T-helper 1 cell treated with Interleukin-12 subunit alpha and Interleukin-12 subunit beta and Interleukin-4 antibody, amounts not matched to agents 30 μg/mL and 1 μg/mL, for 36 hours (primary cell): ENCODE data around the gene LCE3D.
"Not testable (repeated sequence)": the region's sequence is repeated elsewhere in the genome, so short reads cannot be mapped to it uniquely, and the experiment has no call there.

Experiments used
- H3K27ac Mint-ChIP-seq: one replicate; pipeline ENCODE4 v1.8.0; 2021; ENCODE audit warnings: mild to moderate bottlenecking, mixed read lengths
- H3K27me3 Mint-ChIP-seq: one replicate; pipeline ENCODE4 v1.8.0; 2021; ENCODE audit warnings: low read depth, mixed read lengths
- H3K36me3 Mint-ChIP-seq: one replicate; pipeline ENCODE4 v1.8.0; 2021; ENCODE audit warnings: low read depth, mixed read lengths
- H3K4me1 Mint-ChIP-seq: one replicate; pipeline ENCODE4 v1.8.0; 2021; ENCODE audit warnings: low read depth, mixed read lengths
- H3K4me3 Mint-ChIP-seq: one replicate; pipeline ENCODE4 v1.8.0; 2021; ENCODE audit warnings: mild to moderate bottlenecking, moderate library complexity, mixed read lengths
- H3K9me3 Mint-ChIP-seq: one replicate; pipeline ENCODE4 v1.8.0; 2021; ENCODE audit warnings: mixed read lengths

Gene LCE3D, protein sequence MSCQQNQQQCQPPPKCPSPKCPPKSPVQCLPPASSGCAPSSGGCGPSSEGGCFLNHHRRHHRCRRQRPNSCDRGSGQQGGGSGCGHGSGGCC

DNA sequence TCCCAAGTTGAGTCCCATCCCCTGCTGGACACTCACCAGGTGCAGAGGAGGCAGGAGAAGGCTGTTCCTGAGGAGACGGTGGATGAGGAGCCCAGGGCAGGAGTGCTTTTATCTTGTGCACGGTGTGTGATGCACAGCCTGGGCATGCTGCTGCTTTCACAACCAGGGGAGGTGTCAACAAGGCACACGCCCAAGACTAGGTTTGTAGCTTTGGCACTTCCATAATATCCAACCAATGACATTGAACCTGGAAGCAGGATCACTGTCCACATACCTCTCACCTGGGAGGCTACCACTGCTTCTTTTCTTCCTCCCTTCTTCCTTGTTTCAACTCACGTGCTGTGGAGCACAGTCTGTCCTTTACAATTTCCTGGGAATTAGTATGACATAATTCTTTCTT lies at the start of gene LCE3D:
Gene LCE3D (minus strand): TSS at position 84 of the 400 bp plus-strand sequence. CDS start 580 bp downstream, outside the sequence.
- Mint-ChIP-seq H3K27me3 (no peaks in the 10 kb centered on the region), H3K4me1 (no peaks in the 10 kb centered on the region), H3K9me3 (no peaks in the 10 kb centered on the region), H3K36me3 (no peaks in the 10 kb centered on the region), H3K27ac (no peak within 1 kb of the TSS), H3K4me3 (no peak within 1 kb of the TSS)

DNA sequence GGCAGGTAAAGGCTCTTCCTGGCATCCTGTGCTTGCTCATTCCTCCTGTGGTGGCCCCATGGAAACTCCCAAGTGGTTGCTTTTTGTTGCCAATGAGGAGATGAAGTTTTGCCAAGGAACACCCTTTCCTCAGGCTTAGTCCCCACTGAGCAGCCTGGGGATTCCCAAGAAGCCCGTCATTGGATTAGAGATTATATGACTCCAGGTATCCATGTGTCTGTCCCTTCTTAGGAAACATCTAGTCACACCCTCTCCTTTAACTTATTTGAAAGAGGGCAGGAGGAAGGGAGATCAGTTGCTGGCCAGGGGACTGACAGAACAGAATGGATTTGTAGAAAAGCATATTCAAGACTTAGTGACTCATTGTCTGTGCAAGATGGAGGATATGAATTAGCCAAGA lies 46.4 kb upstream of the LCE3D start:
- Mint-ChIP-seq H3K4me3 (no peak overlapping the region), H3K27ac (no peak overlapping the region), H3K27me3 (peaks cover 16% of the 10 kb centered on the region), H3K36me3 (no peaks in the 10 kb centered on the region), H3K9me3 (no peaks in the 10 kb centered on the region), H3K4me1 (peaks cover 3% of the 10 kb centered on the region)

DNA sequence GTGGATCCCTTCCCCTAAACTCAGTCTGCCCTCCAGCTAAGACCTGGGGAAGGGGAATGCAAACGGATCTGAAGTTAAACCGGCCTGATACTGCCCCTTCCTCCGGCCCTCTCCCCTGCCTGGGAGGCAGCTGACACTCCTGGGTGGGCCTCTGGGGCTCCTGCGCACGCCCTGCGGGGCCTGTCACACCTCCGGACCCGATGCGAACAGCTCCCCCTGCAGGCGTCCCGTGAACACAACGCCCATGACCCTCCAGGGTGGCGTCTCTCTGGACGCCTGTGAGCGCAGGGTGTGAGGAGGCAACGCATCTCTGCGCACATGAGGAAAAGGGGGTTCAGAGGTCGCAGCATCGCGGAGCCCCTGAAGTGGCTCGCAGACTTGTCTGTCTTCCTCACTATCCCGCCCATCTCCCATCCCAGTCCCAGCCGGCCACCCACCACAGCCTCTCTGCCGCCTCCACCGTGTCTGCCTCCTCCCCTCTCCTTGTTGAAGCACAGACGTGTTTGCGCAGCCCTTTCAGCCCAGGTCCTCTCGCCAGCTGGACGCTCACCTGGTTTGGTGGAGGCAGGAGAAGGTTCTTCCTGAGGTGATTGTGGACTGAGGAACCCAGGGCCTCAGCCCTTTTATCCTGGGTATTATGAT lies 43.0 kb upstream of the LCE3D start:
- Mint-ChIP-seq H3K9me3 (peaks cover 7% of the 10 kb centered on the region), H3K27ac (no peak overlapping the region), H3K4me3 (no peak overlapping the region), H3K27me3 (peaks cover 5% of the 10 kb centered on the region), H3K36me3 (no peaks in the 10 kb centered on the region), H3K4me1 (peaks cover 3% of the 10 kb centered on the region)

DNA sequence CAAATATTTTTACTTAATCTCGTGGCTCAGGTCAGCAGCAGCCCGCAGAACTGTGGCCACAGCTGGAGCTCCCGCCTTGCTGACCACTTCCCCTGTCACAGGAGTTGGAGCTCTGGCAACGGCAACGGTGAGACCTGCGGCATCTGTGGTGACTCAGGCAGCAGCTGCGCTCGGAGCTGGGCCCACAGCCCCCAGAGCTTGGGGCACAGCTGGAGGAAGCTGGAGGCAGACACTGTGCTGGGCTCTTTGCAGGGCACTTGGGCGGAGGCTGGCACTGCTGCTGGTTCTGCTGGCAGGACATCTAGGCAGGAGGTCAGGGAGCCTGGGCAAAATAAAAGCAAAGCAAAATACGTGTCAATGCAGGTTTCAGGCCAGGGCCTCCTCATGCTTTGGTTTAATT lies 42.5 kb upstream of the LCE3D start, which contains the start of gene LCE3A:
Gene LCE3A (minus strand): TSS at position 301 of the 400 bp plus-strand sequence. CDS start 0 bp downstream, at position 301.
- Mint-ChIP-seq H3K36me3 (no peaks in the 10 kb centered on the region), H3K4me1 (peaks cover 3% of the 10 kb centered on the region), H3K4me3 (no peak within 1 kb of the TSS), H3K27ac (no peak within 1 kb of the TSS), H3K27me3 (peaks cover 4% of the 10 kb centered on the region), H3K9me3 (peaks cover 8% of the 10 kb centered on the region)

DNA sequence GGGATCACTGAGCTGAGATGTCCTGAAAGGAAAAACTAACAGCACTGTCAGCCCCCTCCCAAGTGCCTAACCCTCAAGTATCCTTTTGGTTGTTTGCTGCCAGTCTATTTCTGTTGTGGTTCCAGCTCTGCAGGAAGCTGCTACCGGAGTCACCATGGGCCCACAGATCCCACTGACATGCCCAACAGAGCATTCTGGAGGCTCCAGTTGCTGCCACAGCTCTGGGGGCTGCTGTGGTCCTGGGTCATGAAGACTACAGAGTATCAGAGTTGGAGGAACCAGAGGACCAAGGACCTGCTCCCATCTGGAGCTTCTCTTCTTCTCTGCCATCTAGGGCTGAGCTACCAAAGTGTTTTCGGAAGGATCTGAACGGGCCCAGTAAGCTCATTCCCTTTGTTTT lies 41.7 kb upstream of the LCE3D start:
- Mint-ChIP-seq H3K9me3 (peaks cover 8% of the 10 kb centered on the region), H3K4me3 (no peak overlapping the region), H3K4me1 (peaks cover 3% of the 10 kb centered on the region), H3K27me3 (no peaks in the 10 kb centered on the region), H3K36me3 (no peaks in the 10 kb centered on the region), H3K27ac (no peak overlapping the region)

DNA sequence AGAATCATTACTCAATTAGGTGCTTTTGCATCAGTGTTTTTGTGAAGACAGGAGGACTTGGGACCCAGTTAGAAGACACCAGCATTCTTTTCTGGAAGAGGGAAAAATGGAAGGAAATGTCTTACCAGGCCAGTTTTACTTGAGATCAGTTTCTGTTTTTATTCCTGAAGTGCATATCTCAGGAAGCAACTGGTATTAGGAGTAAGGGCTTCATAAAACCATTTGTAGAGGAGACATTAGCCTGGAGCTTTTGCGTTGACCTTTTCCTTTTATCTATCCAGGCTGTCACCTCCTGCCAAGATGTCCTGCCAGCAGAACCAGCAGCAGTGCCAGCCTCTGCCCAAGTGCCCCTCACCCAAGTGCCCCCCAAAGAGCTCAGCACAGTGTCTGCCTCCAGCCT lies 33.2 kb upstream of the LCE3D start, which contains the start of gene LCE3B:
Gene LCE3B (plus strand): TSS at position 301 of the 400 bp plus-strand sequence. CDS start 0 bp downstream, at position 301.
- Mint-ChIP-seq H3K27me3 (no peaks in the 10 kb centered on the region), H3K9me3 (peaks cover 3% of the 10 kb centered on the region), H3K27ac (no peak within 1 kb of the TSS), H3K4me3 (no peak within 1 kb of the TSS), H3K4me1 (no peaks in the 10 kb centered on the region), H3K36me3 (no peaks in the 10 kb centered on the region)

DNA sequence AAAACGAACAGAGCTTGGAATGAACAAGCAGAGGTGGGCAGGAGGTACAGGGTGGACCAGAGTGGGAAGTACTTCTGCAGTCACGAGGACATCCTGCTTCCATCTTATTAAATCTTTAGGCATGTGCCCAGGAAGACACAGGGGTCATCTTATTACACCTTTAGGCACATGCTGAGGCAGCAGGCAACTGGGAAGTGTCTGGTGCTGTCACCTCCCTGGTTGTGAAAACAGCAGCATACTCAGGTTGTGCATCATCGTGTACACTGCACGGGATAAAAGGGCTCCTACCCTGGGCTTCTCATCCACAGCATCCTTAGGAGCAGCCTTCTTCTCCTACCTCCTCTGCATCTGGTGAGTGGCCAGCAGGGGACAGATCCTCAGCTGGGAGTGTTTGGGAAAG lies 19.6 kb upstream of the LCE3D start, which contains the start of gene LCE3C:
Gene LCE3C (plus strand): TSS at position 301 of the 400 bp plus-strand sequence. CDS start 498 bp downstream, outside the sequence.
- no peak within 1 kb of the TSS for H3K27ac Mint-ChIP-seq

DNA sequence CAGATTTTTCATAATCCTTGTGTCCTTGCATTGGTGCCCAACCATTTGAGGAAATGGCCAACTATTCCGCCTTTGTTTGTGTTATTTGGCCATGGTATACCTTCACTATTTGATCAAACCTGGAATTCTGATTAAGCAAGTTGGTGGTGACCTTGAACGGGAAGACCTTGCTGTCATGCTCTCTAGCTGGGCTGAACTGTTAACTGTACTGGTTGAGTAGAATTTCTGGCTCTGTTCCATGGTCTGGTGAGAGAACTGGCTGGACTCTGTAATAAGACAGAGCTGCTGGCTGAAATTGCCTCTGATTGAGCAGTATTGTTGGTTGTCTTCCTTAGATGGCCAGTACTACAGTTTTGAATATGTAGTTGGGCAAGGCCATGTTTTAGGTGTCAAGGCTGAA lies 16.7 kb upstream of the LCE3D start:
- Mint-ChIP-seq H3K36me3 (no peaks in the 10 kb centered on the region), H3K4me1 (no peaks in the 10 kb centered on the region), H3K27ac (no peak overlapping the region), H3K9me3 (no peaks in the 10 kb centered on the region), H3K4me3 (no peak overlapping the region), H3K27me3 (no peaks in the 10 kb centered on the region)

More for the DNA sequence above, 19.6 kb upstream of the LCE3D start, which contains the start of gene LCE3C:
- no peaks in the 10 kb centered on the region for H3K9me3 Mint-ChIP-seq
- no peak within 1 kb of the TSS for H3K4me3 Mint-ChIP-seq
- H3K4me1 Mint-ChIP-seq, result no peaks in the 10 kb centered on the region
- no peaks in the 10 kb centered on the region for H3K27me3 Mint-ChIP-seq
- H3K36me3 Mint-ChIP-seq, result no peaks in the 10 kb centered on the region

DNA sequence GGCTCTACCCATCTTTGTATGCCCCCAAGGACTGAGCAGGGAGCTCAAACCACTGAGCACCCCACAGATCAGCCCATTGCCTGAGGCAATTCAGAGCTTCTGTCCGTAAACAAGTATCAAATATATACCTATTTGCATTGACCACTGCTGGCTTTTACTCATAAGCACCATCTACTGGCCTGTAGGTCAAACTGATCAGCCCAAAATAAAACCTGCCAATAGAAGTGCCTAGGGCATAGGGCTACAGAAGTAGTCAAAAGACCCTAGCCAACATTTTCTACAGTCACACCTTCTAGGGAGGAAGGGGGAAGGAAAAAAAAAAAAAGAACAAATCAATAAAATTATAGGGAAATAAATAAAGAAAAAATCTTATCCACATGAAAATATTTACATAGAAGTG lies 5.3 kb upstream of the LCE3D start:
- no peaks in the 10 kb centered on the region for H3K4me1 Mint-ChIP-seq
- H3K9me3 Mint-ChIP-seq, result no peaks in the 10 kb centered on the region
- H3K27ac Mint-ChIP-seq, result no peak overlapping the region
- no peaks in the 10 kb centered on the region for H3K27me3 Mint-ChIP-seq
- no peaks in the 10 kb centered on the region for H3K36me3 Mint-ChIP-seq
- no peak overlapping the region for H3K4me3 Mint-ChIP-seq

DNA sequence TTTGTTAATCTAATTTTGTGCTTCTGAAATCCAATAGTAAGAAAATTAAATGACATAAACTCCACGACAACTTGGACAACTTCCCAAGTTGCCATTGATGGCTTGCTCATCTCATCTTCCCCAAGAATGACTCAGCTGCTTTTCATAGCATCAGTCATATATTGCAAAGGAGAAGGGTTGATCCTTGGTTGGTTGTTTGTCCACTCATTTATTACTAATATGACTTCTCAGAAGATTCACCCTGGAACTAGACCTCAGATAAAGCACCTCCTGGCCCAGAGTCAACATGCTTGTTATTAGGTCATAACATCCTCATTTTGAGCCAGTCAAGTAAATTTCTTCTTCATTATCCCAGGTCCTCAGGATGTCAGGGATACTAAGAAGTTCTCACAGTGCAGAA lies 2.3 kb upstream of the LCE3D start:
- Mint-ChIP-seq H3K27ac (no peak overlapping the region), H3K27me3 (no peaks in the 10 kb centered on the region), H3K36me3 (no peaks in the 10 kb centered on the region)

DNA sequence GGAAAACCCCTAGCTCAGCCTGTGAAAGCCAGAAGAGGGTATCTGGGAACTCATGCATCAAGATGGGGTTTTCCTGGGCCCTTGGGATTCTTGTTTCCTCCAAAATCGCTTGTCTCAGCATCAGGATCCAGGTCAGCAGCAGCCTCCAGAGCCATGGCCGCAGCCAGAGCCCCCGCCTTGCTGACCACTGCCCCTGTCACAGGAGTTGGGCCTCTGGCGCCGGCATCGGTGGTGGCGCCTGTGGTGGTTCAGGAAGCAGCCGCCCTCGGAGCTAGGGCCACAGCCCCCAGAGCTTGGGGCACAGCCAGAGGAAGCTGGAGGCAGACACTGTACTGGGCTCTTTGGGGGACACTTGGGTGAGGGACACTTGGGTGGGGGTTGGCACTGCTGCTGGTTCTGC lies 790 bp downstream of the LCE3D start:
- not testable (repeated sequence) for H3K4me3 Mint-ChIP-seq, H3K27me3 Mint-ChIP-seq, H3K4me1 Mint-ChIP-seq, H3K9me3 Mint-ChIP-seq, H3K36me3 Mint-ChIP-seq, H3K27ac Mint-ChIP-seq

More for the DNA sequence above, 2.3 kb upstream of the LCE3D start:
- no peak overlapping the region for H3K4me3 Mint-ChIP-seq
- H3K9me3 Mint-ChIP-seq, result no peaks in the 10 kb centered on the region
- no peaks in the 10 kb centered on the region for H3K4me1 Mint-ChIP-seq

DNA sequence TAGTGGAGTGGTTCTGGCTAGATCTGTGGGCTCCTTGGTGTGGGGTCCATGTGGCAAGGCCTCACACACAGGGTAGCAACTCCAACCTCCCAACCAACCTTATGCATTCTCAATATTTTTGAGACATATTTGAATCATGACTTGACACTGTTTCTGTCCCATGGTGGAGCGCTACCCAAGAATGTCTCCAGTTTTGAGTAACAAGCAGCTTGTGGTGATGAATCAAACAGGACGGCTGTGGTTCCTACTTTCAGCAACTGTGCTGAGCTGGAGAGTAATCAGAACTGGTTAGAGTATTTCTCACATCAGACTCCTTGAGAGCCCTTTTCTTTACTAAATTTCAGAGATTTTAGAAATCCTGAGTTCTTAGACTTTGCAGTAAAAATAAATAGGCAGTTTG lies 3.1 kb downstream of the LCE3D start:
- Mint-ChIP-seq H3K4me3 (no peak overlapping the region), H3K36me3 (no peaks in the 10 kb centered on the region), H3K4me1 (no peaks in the 10 kb centered on the region), H3K27me3 (peaks cover 8% of the 10 kb centered on the region), H3K27ac (no peak overlapping the region), H3K9me3 (no peaks in the 10 kb centered on the region)

DNA sequence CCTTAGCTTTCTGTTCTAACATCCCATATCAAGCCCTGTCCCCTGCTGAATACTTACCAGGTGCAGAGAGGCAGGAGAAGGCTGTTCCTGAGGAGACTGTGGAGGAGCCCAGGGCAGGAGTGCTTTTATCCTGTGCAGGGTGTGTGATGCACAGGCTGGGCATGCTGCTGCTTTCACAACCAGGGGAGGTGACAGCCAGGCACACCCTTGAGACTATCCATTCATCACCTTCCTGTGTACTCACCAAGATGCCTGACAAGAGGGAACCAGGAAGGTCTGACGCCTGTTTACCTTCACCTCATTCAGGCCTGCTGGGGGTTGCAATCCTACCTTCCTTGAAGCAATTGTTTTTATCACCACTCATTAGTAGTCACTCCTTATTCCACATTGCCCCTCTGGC lies 13.6 kb downstream of the LCE3D start, which contains the start of gene LCE3E:
Gene LCE3E (minus strand): TSS at position 100 of the 400 bp plus-strand sequence. CDS start 572 bp downstream, outside the sequence.
- Mint-ChIP-seq H3K27me3 (peaks cover 9% of the 10 kb centered on the region), H3K4me3 (no peak within 1 kb of the TSS), H3K36me3 (no peaks in the 10 kb centered on the region), H3K27ac (no peak within 1 kb of the TSS), H3K9me3 (peaks cover 7% of the 10 kb centered on the region), H3K4me1 (peaks cover 2% of the 10 kb centered on the region)

DNA sequence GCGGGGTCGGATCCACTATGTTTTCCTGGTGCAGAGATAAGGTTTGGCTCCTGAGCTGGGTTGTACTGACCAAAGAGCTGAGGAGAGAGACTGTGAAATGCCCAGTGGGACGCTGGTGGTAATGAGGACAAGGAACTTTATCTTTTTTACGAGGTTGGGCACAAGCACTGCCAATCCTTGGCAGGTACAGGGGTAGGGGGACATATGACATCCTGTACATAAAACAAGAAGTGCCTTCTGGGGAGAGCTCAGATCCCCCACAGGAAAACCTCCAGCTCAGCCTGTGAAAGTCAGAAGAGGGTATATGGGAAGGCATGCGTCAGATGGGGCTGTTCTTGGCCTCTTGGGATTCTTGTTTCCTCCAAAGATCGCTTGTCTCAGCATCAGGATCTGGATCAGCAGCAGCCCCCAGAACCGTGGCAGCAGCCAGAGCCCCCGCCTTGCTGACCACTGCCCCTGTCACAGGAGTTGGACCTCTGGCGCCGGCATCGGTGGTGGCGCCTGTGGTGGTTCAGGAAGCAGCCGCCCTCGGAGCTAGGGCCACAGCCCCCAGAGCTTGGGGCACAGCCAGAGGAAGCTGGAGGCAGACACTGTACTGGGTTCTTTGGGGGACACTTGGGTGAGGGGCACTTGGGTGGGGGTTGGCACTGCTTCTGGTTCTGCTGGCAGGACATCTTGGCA lies 14.6 kb downstream of the LCE3D start:
- H3K27ac Mint-ChIP-seq, result no peak overlapping the region
- H3K4me1 Mint-ChIP-seq, result peaks cover 2% of the 10 kb centered on the region
- H3K27me3 Mint-ChIP-seq, result peaks cover 5% of the 10 kb centered on the region
- no peaks in the 10 kb centered on the region for H3K36me3 Mint-ChIP-seq
- H3K4me3 Mint-ChIP-seq, result no peak overlapping the region
- peaks cover 4% of the 10 kb centered on the region for H3K9me3 Mint-ChIP-seq

DNA sequence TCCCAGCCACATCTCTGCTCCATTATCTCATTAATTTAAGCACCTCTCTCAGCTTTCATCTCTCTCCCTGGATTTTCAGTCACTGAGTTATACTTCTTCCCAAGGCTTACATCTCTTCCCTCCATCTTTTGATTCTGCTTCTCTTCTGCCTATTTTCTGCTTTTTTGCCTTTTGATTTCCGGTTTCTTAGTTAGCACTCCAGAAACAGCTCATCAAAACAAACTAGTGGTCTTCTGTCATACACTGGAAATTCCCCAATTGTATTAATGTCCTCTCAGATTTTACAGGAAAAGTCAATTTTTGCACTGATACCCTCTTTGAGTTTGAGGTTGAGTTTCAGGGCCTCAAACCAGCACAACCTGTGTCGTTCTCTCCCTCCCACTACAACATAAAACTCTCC lies 15.2 kb downstream of the LCE3D start:
- Mint-ChIP-seq H3K27ac (no peak overlapping the region), H3K4me3 (no peak overlapping the region), H3K9me3 (peaks cover 4% of the 10 kb centered on the region), H3K4me1 (peaks cover 2% of the 10 kb centered on the region), H3K27me3 (peaks cover 5% of the 10 kb centered on the region), H3K36me3 (no peaks in the 10 kb centered on the region)
